CD4-positive, CD25-positive, alpha-beta regulatory T cell (primary cell): ENCODE data around the gene SLC19A1. TPM values are rescaled to one million over a fixed set of nuclear protein-coding genes. Genes with fewer than 3 reads are reported as not detected.

ENCODE experiments used
- ATAC-seq, 2 donors: fragments of 150-1000 bp; cut with Tn5 transposase; one replicate each; pipeline ENCODE4 v1.10.0; 2021; ENCODE audit warnings: low read depth in 2 of 2, moderate number of reproducible peaks in 2 of 2, moderate library complexity in 1 of 2
- DNase-seq, 3 donors: peaks; one replicate each; pipeline versions ENCODE4 v3.0.0 to v3.0.0-alpha.2; 2012 to 2022; ENCODE audit warnings: mixed read lengths in 1 of 3
- H3K27ac ChIP-seq: one replicate; pipeline ENCODE4 v1.7.0; 2013; ENCODE audit warnings: mild to moderate bottlenecking, low read length; ENCODE audit not compliant: insufficient read depth, poor library complexity, severe bottlenecking
- H3K27me3 ChIP-seq: one replicate; pipeline ENCODE4 v1.7.0; 2013; ENCODE audit warnings: low read length; ENCODE audit not compliant: control insufficient read depth, insufficient read depth
- H3K36me3 ChIP-seq: one replicate; pipeline ENCODE4 v1.7.0; 2013; ENCODE audit warnings: mild to moderate bottlenecking, low read length, moderate library complexity; ENCODE audit not compliant: control insufficient read depth, insufficient read depth
- H3K4me1 ChIP-seq: 2 replicates; pipeline ENCODE4 v1.7.0; 2013; ENCODE audit warnings: mild to moderate bottlenecking, low read length; ENCODE audit not compliant: insufficient read depth, control insufficient read depth, poor library complexity, severe bottlenecking
- H3K4me3 ChIP-seq: one replicate; pipeline ENCODE4 v1.7.0; 2013; ENCODE audit warnings: low read depth, mild to moderate bottlenecking, low read length, moderate library complexity
- H3K9me3 ChIP-seq, 2 experiments: 1 replicate in 1 of 2; 2 replicates in 1 of 2; pipeline ENCODE4 v1.7.0; 2013; ENCODE audit warnings: low read length in 2 of 2, mild to moderate bottlenecking in 1 of 2, moderate library complexity in 1 of 2; ENCODE audit not compliant: control insufficient read depth in 2 of 2
- H3K27ac Mint-ChIP-seq, 3 donors: one replicate each; pipeline ENCODE4 v1.8.0; 2020 to 2022; ENCODE audit warnings: mild to moderate bottlenecking in 3 of 3, mixed read lengths in 3 of 3, moderate library complexity in 2 of 3
- H3K27me3 Mint-ChIP-seq: one replicate; pipeline ENCODE4 v1.8.0; 2022; ENCODE audit warnings: mild to moderate bottlenecking, mixed read lengths
- H3K36me3 Mint-ChIP-seq: one replicate; pipeline ENCODE4 v1.8.0; 2020; ENCODE audit warnings: mixed read lengths
- H3K4me1 Mint-ChIP-seq, 4 donors: one replicate each; pipeline ENCODE4 v1.8.0; 2020 to 2022; ENCODE audit warnings: mixed read lengths in 4 of 4, mild to moderate bottlenecking in 1 of 4
- H3K4me3 Mint-ChIP-seq, 4 donors: one replicate each; pipeline ENCODE4 v1.8.0; 2020 to 2022; ENCODE audit warnings: mild to moderate bottlenecking in 4 of 4, mixed read lengths in 4 of 4, moderate library complexity in 3 of 4
- H3K9me3 Mint-ChIP-seq, 7 donors: one replicate each; pipeline ENCODE4 v1.8.0; 2020 to 2022; ENCODE audit warnings: mixed read lengths in 7 of 7, mild to moderate bottlenecking in 3 of 7, moderate library complexity in 2 of 7
- polyA plus RNA-seq, 4 donors: library from polyadenylated mRNA; unstranded; fragments of 300-500 nt; fragmentation: Illumina TruSeq; gene quantifications; one replicate each; pipeline ENCODE4 v1.2.3, GENCODE V29; 2021
- total RNA-seq: library from RNA; stranded (reverse); gene quantifications from one replicate; pipeline ENCODE4 v1.2.3, GENCODE V29; 2022

The SLC19A1 gene
- total and polyA plus RNA-seq, 5 donors from 2014 or later: 4.7 to 10.8 (median 5.3) TPM

DNA sequence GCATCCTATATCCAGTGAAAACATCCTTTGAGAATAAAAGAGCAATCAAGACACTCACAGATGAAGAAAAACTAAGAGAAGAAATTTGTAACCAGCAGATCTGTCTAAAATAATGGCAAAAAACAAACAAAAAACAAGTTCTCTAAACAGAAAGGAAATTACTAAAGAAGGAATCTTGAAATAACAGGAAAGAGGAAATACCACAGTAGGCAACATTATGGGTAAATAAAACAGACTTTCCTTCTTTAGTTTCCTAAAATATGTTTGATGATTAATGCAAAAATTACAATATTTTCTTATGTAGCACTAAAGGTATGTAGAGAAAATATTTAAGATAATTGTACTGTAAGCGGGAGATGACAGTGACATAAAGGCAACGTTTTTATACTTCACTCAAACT lies 23.5 kb downstream of the SLC19A1 start:
- H3K27me3 Mint-ChIP-seq: no peaks in the 10 kb centered on the region
- Histone ChIP-seq H3K36me3 (peaks cover 6% of the 10 kb centered on the region), H3K4me3 (no peak overlapping the region), H3K27me3 (no peaks in the 10 kb centered on the region), H3K4me1 (no peaks in the 10 kb centered on the region), H3K27ac (no peak overlapping the region), H3K9me3 (peaks cover 20 to 29% of the 10 kb centered on the region in 2 experiments)
- peaks cover 0 to 31% (median 14%) of the 10 kb centered on the region in 7 donors for H3K9me3 Mint-ChIP-seq
- peaks cover 55% of the 10 kb centered on the region for H3K36me3 Mint-ChIP-seq
- peaks cover 3 to 11% (median 8%) of the 10 kb centered on the region in 4 donors for H3K4me1 Mint-ChIP-seq
- no peak overlapping the region for H3K27ac Mint-ChIP-seq
- DNase-seq (no peak), ATAC-seq (no peak)
- peak overlapping the region in 1 of 4 donors; percentile 74 for H3K4me3 Mint-ChIP-seq

- peak in 2 of 3 donors; percentile 15 to 50 for DNase-seq
- Histone ChIP-seq H3K27ac (no peak overlapping the region), H3K4me3 (no peak overlapping the region), H3K4me1 (no peaks in the 10 kb centered on the region), H3K9me3 (peaks cover 20 to 29% of the 10 kb centered on the region in 2 experiments), H3K36me3 (peaks cover 6% of the 10 kb centered on the region), H3K27me3 (no peaks in the 10 kb centered on the region)
- H3K9me3 Mint-ChIP-seq: peaks cover 0 to 31% (median 14%) of the 10 kb centered on the region in 7 donors
- H3K36me3 Mint-ChIP-seq: peaks cover 47% of the 10 kb centered on the region
- H3K4me1 Mint-ChIP-seq: peaks cover 3 to 11% (median 8%) of the 10 kb centered on the region in 4 donors
- H3K4me3 Mint-ChIP-seq: no peak overlapping the region
- ATAC-seq: no peak
- H3K27me3 Mint-ChIP-seq: no peaks in the 10 kb centered on the region
- peak overlapping the region in 2 of 3 donors; percentile 18 to 36 for H3K27ac Mint-ChIP-seq
Observed at GRCh38 chr21:45517249-45518065, 24.8 kb downstream of the SLC19A1 start.

DNA sequence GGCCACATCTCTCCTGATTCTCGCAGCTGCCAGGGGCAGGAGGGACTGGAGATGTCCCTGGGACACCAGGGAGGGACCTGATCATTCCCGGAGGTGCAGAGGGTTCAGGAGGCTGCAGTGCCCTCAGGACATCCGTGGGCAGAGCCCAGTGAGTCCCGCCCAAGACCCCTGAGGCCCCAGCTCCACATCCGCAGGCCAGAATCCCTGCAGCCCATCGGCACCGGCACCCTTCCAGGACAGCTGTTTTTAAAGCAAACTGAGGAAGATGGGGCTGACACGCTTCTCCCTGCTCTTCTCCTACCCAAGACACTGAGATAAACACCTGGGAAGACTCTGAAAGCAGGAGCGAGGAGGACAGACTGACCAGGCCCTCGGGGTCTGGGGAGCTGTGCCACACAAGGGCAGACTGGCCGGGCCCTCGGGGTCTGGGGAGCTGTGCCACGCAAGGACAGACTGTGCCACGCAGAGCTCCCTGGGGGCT lies 25.5 kb downstream of the SLC19A1 start:
- H3K4me3 ChIP-seq: no peak overlapping the region
- H3K4me1 ChIP-seq: no peaks in the 10 kb centered on the region
- no peaks in the 10 kb centered on the region for H3K27me3 ChIP-seq
- Mint-ChIP-seq H3K4me3 (no peak overlapping the region), H3K9me3 (peaks cover 0 to 31% (median 14%) of the 10 kb centered on the region in 7 donors), H3K36me3 (peaks cover 39% of the 10 kb centered on the region), H3K4me1 (peaks cover 3 to 11% (median 8%) of the 10 kb centered on the region in 4 donors), H3K27me3 (no peaks in the 10 kb centered on the region), H3K27ac (peak overlapping the region in 1 of 3 donors; percentile 36)
- ATAC-seq (no peak), DNase-seq (no peak)
- no peak overlapping the region for H3K27ac ChIP-seq
- H3K36me3 ChIP-seq: peaks cover 6% of the 10 kb centered on the region
- peaks cover 20 to 29% of the 10 kb centered on the region in 2 experiments for H3K9me3 ChIP-seq

DNA sequence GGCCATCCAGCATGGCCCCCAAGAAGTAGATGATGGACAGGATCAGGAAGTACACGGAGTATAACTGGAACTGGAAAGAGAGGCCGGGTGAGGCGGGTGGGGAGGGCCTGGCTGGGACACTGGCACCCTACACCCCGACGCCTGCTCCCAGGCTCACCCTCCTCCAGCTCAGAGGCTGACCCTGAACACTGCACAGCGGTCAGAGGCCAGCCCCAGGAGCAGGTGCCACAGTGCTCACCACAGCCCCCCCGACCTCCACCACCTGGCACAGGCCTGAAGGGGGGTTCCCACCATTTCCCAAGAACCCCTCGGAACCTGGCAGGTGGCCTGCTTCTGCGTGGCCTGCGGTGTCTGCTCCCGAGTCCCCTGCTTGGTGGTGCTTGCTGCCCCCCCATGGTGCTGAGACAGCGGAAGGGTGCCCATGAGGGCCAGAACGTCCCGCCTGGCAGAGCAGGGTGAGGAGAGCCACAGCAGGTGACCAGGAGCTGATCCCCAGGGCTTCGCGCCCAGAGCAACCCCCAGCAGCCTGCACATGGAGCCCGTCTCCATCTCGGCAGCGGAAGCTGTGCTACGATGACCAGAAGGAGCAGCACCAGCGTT lies 26.1 kb downstream of the SLC19A1 start:
- Histone ChIP-seq H3K27ac (no peak overlapping the region), H3K4me1 (no peaks in the 10 kb centered on the region), H3K9me3 (peaks cover 20 to 26% of the 10 kb centered on the region in 2 experiments), H3K27me3 (no peaks in the 10 kb centered on the region), H3K4me3 (no peak overlapping the region), H3K36me3 (peaks cover 6% of the 10 kb centered on the region)
- Mint-ChIP-seq H3K27ac (no peak overlapping the region), H3K27me3 (no peaks in the 10 kb centered on the region), H3K36me3 (peaks cover 34% of the 10 kb centered on the region), H3K4me1 (peaks cover 3 to 11% (median 8%) of the 10 kb centered on the region in 4 donors), H3K4me3 (no peak overlapping the region), H3K9me3 (peaks cover 0 to 31% (median 14%) of the 10 kb centered on the region in 7 donors)
- ATAC-seq: no peak
- no peak for DNase-seq

GRCh38 chr21:45515241-45516061 lies 26.8 kb downstream of the SLC19A1 start:
- H3K9me3 Mint-ChIP-seq: peaks cover 0 to 26% (median 14%) of the 10 kb centered on the region in 7 donors
- Histone ChIP-seq H3K9me3 (peaks cover 20 to 23% of the 10 kb centered on the region in 2 experiments), H3K36me3 (peaks cover 6% of the 10 kb centered on the region), H3K4me3 (no peak overlapping the region), H3K27ac (no peak overlapping the region), H3K4me1 (no peaks in the 10 kb centered on the region), H3K27me3 (no peaks in the 10 kb centered on the region)
- ATAC-seq (no peak), DNase-seq (no peak)
- H3K27ac Mint-ChIP-seq: no peak overlapping the region
- H3K27me3 Mint-ChIP-seq: no peaks in the 10 kb centered on the region
- H3K4me3 Mint-ChIP-seq: no peak overlapping the region
- peaks cover 3 to 11% (median 8%) of the 10 kb centered on the region in 4 donors for H3K4me1 Mint-ChIP-seq
- peaks cover 28% of the 10 kb centered on the region for H3K36me3 Mint-ChIP-seq

- Histone ChIP-seq H3K36me3 (no peaks in the 10 kb centered on the region), H3K27me3 (no peaks in the 10 kb centered on the region), H3K9me3 (peaks cover 16% of the 10 kb centered on the region in 2 experiments), H3K4me1 (no peaks in the 10 kb centered on the region), H3K4me3 (no peak overlapping the region), H3K27ac (no peak overlapping the region)
- no peak for ATAC-seq
- Mint-ChIP-seq H3K27ac (peak overlapping the region in 1 of 3 donors; percentile 36), H3K4me3 (no peak overlapping the region), H3K4me1 (peaks cover 3 to 11% (median 8%) of the 10 kb centered on the region in 4 donors), H3K36me3 (peaks cover 18% of the 10 kb centered on the region), H3K27me3 (no peaks in the 10 kb centered on the region), H3K9me3 (peaks cover 0 to 17% (median 13%) of the 10 kb centered on the region in 7 donors)
- DNase-seq: no peak
Observed at GRCh38 chr21:45514311-45515021, 27.8 kb downstream of the SLC19A1 start.
